Measurements from ENCODE around the gene UNK.
A peak's percentile ranks its signal among the peaks of the same experiment; 100 is the strongest.

The UNK gene

DNA sequence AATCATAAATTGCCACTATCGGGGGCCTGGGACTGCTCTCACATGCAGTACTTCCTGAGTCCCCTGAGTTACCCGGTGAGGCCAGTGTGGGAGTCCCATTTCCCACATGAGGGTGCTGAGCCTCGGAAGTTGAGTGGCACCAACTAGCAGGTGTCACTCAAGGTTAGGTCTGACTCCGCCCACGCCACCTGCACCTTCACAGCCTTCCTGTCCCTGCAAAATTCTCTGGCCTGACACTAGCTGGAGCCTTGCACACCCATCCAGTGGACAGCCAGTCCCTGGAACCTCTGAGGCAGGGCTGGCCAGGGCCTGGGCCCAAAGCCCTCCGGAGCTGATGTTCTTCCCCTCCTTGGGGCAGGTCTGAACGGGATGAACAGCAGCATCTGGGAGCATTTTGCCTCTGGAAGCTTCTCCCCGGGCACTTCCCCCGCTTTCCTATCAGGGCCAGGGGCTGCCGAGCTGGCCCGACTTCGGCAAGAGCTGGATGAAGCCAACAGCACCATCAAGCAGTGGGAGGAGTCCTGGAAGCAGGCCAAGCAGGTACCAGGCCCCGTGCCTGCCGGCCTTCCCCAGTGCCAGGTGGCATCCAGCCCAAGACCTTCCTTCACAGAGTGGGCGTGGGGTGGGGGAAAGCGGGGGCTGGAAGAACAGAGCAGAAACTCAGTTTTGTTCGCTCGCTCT lies 37.7 kb downstream of the UNK start:
- peak; percentile 44 for DNase-seq

DNA sequence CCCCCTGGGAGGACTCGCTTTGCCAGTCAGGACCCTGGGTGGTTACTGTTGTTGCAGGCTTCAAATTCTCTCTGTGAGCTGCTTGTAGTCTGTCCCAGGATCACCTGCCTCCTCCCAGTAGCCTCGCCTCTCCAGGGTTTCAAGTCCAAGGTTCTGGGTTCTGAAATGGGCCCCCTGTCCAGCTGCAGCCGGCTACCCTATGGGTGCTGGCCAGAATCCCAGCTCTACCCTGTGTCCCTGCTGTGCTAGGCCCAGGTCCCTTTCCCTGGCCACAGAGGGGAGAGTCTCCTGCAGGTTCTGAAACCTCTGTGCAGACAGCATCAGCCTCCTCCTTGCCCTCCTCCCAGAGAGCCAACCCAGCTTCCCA lies 38.2 kb downstream of the UNK start:
- DNase-seq, result no peak

DNA sequence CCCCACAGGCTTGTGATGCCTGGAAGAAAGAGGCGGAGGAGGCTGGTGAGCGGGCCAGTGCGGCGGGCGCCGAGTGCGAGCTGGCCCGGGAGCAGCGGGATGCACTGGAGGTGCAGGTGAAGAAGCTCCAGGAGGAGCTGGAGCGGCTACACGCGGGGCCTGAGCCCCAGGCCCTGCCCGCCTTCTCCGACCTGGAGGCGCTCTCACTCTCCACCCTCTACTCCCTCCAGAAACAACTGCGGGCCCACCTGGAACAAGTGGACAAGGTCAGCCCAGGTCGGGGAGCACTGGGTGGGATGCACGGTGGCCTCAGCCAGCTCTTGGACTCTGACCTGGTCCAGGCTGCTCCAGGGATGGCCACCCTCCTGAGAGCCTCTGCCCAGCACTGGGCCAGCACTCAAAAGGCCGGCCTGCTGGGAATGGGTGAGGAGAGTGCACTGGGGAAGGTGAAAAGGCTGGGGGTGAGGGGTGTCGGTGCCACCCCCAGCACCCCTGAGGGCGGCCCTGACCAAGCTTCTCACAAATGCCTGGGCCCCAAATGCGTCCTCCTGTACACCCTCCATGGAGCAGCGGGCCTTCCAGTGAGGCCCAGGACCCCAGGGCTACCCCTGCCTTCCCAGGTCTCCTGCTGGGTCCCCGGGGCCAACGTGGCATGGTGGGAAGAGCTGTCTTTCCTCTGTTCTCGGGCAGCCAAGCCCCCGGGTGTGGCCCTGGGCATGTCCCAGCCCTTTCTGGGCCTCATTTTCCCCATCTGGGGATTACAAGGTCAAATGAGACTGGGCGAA lies 38.8 kb downstream of the UNK start:
- DNase-seq, result no peak

DNA sequence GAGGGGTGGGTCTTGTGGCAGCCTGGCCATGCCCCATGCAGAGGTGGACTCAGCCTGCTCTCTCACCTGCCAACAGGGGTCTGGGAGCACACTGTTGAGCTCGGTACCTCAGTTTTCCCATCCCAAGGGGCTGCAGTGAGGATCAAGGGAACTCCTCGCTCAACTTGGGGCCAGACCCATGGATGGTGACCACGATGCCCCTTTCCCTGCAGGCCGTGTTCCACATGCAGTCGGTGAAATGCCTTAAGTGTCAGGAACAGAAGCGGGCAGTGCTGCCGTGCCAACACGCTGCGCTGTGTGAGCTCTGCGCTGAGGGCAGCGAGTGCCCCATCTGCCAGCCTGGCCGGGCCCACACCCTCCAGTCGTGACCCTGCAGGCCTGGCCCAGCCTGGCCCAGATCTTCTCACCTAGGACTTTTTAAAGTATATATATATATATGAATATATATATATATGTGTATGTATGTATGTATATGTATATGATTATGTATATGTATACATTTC lies 39.5 kb downstream of the UNK start:
- no peak for DNase-seq

DNA sequence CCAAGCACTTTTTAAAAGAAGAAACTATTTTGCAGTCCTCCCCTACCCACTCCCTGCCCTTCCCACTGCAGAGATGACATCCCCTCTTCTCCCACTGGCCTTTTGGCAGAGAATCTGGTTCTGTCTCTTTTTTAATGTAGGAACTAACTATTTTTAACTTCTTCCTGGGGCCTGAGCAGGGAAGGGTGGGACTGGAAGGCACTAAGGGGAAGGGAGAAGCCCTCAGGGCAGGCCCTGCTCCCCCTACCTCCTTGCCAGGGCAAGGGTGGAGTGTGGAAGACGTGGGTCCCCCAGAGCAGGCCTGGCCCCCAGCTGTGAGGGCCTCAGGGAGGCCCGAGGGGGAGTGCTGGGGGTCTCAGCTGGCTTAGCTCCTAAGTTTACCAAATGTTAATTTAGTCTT lies 40.1 kb downstream of the UNK start:
- DNase-seq, result no peak

DNA sequence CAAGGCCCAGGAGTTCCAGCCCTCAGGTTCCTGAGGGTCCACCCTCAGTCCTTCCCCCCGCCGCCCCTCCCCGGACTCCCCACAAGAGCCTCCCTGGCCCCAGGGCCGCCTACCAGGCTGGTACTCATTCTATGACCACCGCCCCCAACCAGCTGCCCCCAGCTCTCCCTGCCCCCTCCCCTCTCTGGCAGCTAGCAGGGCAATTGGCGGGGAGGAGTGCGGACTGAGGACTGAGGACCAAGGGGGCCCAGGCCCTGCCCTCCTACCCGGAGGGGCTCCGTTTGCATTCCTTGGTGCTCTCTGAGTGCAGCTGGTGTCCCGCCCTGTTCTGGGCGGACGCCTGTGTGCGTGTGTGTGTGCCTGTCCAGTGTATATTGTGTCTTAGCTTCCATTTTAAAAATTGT lies 40.5 kb downstream of the UNK start:
- no peak for DNase-seq

DNA sequence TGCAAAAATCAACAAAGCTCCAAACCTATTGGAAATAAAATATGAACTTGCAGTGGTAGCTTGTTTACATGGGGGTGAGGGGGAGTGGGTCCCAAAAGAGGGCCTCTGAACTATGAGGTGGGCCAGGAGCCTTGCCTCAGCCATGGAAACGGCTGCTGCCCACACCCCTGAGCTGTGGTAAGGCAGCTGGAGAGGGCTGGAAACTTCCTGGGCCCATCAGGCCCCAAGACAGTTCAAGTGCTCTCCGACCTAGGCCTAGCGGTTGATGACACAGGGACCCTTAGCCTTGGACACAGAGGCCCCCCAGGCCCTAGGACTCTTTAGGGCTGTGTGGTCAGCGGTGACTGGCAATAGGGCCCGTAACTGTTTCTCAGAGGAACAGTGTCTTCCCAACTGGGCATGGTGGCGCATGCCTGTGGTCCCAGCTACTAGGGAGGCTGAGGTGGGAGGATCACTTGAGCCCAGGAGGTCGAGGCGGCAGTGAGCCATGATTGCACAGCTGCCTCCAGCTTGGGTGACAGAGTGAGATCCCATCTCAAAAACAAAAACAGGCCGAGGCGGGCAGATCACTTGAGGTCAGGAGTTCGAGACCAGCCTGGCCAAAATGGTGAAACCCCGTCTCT lies 41.3 kb downstream of the UNK start:
- no peak for DNase-seq

DNA sequence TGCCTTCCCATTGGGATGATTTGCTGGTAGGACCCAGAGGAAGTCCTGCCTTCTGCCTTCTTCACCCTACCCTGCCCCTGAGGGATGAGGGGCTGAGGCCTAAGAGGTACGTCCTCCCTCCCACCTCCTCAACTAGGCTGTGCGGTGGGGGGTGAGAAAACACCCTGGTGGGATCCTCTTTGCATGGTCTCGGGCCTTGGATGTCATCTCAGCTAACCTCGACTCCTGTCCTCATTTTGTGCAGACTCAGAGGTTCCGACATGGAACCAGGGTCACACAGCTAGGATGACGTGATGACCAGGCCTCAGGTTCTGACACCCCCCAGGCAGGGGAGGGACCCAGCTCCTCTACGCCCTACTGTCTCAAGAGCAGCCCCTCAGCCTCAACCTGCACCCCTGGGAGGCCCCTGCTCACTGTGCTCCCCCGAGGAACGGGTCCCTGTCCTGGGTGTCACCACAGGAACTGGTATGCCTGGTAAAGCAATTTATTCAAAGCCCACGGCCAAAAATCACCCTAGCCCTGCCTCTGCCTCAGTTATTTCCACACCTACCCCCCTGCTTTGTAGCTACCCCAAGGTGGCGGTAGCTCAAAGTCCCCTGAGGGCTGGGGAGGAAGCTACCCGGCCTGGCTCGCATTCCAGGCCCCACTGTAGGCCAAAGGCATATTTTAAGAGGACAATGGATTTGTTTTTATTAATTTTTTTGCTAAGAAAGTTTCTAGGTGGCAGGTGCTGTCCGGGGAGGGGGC lies 42.1 kb downstream of the UNK start:
- DNase-seq, result no peak

DNA sequence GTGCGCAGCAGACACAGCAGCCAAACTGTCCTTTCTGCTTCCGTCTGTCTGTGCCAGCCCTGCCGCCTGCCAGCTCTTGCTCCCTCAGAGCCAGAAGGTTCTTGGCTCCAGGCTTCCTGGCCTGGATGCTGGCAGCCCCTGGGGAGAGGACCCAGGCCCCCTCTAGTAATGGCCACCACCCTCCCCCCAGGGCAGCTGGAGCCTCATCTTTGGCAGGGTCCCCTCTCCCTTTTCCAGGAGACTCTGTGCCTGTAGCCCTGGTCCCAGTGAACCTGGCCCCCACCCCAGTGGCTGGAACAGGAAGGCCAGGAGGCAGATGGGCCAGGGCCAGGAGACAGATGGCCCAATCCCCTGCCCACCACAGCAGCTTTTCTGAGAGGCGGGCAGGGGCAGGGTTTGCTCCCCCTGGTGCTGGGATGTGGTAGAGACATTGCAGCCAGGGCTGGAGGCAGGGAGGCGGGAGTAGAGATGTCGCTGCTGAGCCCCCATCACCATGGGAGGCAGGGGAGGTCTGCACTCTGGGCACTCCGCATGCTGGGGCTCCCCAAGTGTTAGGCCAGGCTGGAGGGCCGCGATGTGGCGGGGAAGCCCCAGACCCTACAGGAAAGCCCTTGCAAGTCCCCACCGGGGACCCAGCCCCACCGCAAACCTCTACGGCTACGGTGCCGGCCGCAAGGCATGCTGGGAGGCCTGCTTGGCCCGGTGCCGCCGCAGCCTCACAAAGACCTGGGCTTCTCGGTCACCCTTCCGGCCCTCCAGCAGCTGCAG lies 42.9 kb downstream of the UNK start:
- DNase-seq, result peak; percentile 79

DNA sequence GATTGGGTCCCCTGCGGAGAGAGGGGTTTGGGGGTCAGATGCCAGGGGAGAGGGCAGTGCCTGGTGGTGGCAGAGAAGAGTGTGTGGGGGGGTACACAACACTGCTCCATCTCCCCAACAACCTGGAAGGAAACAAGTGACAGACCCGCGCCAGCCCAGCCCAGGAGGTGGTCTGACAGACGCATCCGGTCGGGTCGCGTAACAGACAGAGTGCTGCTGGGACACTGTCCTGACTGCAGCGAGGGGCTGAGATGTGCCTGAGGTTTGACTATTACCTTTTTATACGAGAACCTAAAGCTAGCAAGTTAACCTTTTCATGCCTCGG lies 43.4 kb downstream of the UNK start:
- DNase-seq, result no peak

DNA sequence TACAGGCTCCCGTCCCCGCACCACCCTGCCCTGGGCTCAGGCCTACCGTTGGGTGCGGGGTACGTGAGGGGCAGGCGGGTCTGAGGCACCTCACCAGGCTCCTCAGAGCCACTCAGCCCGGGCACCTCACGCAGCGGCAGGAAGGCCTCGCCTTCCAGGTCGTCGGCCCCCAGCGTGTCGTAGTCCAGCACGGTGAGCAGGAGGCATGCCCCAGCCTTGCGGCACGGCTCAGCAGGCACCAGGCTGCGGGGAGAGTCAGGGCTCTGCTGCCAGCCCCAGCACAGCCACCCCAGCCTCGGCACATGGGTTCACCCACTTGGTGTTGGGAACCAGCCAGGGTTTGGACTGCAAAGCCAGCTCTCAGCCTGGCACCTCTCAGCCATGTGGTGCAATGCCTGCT lies 44.1 kb downstream of the UNK start:
- no peak for DNase-seq

DNA sequence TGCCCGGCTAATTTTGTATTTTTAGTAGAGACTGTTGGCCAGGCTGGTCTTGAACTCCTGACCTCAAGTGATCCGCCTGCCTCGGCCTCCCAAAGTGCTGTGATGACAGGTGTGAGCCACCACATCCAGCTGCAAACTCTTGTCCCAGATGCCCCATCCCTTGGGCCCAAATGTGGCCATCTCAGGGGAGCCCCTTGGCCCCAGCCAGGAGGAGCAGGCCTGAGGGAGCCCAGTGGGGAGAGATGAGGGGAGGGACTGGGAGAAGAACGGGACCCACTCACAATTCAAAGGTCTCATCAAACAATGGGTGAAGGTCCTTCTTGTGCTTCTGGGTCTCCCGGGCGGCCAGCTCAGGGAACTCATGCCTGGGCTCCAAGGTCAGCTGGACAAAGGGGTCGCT lies 45.1 kb downstream of the UNK start:
- no peak for DNase-seq

DNA sequence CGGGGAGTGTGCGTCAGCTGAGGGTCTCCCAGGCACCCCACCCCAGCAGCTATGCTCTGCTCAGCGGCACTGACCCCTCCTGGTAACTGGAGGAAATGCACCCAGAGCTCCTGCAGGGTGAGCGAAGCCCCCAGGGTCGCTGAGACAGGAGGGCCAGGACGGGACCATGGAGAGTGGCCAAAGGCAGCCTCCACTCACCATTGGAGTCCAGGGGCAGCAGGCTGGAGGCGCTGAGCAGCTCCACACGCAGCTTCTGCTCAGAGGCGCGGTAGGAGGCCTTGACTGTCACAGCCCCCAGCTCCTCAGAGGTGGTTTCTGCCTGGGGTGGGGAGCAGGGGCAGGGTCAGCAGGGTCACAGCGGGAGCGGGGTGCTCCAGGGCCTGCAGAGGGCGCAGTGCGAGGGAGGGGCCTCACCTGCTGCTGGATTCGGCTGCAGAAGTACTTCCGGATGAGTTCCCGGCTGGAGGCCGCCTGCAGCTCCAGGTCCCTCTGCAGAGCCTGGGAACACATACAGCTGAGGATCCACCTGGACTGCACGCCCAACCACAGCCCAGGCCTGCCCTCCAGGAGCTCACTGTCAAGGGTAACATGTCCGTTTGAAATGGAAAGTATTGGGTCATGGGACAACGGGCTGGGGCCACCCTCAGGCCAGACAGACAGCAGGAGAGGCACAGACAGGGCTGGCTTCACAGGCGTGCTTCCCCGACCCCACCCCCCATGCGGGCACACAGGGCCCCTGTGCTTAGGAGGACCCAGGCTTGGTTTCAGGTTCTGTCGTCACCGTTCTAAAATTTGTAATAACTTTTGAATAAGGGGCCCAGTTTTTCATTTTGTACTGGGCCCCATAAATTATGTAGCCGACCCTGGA lies 45.8 kb downstream of the UNK start:
- DNase-seq, result peak; percentile 57

DNA sequence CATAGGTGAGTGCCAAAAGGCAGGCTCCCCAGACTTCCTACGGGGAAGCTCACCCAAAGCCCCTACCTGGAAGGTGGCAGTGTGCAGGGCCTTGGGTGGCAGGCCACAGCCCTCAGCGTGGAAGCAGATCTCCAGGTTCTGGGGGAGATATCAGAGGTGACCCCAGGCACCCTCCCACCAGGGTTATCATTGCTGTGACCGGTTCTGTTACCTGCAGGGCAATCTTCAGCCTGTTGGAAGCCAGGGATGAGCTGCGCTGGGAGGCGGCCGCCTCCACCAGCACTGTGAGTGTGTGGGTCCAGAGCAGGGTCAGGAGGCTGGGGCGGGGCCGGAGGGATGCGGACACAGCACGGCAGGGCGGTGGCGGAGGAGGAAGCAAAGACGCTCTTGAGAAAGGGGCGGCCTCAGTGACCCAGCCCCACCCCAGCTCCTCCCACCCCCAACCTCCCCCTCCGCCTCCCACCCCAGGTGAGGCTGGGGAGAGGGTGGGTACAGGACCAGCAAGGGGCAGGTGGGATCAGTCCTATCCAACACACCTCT lies 46.5 kb downstream of the UNK start:
- DNase-seq, result no peak

DNA sequence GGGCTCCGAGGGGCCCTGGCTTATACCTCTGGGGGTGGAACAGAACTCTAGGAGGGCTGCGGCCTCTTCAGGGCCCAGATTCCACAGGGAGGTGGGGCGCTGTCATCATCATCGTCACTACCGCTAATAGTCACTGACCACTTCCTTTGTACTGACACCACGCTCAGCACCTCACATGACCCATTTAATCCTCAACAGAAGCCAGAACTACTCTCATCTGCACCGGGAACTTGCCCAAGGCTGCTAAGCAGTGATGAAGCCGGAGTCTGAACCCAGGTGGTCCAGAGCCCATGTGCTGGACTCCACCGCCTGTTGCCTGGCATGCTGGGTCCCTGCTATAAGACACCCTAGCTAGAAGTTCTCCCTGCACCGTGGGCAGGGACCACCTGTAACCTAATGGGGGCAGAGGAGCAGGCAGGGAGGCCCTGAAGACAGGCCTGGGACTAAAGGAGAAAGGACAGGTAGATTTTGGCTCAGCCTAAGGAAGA lies 47.6 kb downstream of the UNK start:
- peak; percentile 45 for DNase-seq

DNA sequence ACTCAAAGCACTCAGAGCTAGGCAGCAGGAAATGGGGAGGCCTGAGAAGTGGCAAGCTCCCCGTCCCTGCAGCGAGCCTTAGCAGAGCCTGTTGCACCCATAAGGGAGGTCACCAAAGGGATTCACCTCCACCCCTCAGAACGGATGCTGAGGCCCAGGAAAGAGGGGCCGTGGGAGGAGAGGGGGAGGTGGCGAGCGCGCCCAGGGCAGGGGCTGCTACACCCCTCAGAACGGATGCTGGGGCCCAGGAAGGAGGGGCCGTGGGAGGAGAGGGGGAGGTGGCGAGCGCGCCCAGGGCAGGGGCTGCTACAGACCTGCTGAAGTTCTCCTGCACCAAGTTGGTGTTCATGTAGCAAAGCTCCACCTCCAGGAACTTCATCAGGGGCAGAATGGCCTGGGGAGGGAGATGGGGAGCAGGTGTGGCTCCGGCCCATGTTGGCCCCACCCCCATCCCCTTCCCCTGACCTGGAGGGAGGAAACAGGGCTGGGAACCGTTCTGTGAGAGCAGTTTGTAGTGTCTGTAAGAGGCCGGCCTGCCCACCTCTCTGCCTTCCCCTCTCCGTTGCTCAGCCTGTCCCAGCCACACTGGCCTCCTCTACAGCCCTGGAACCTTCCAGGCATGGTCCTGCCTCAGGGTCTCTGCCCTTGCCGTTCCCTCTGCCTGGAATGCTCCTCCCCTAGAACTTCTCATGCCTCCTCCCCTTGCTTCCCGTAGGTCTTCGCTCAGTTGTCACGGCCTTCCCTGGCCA lies 48.2 kb downstream of the UNK start:
- DNase-seq, result peak; percentile 37

DNA sequence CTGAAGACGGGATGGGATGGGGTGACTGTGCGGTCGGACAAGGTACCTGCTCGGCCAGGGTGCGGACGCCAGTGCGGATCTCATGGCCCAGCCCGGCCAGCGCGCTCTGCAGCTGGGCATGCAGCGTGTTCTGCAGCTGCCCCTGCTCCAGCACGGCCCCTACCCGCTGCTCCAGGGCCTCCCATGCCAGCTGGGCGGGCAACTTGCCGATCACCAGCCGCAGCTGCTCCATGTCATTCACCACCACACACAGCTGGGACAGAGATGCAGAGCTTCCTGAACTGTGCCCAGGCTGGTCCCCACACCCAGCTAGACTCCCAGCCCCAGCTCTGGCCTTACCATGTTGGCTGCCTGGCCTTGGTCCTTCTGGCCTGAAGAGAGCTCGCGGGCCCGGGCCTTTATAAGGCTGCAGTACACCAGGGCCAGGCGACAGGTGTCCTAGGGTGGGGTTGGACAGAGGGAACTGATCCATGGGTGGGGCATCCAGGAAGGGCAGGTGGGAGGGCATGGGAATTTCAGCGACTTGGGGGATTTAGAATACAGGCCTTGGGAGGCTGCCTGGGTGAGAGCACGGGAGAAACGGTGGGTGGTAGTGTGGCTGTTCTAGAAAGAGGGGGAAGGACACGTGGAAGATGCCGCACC lies 49.8 kb downstream of the UNK start:
- no peak for DNase-seq

DNA sequence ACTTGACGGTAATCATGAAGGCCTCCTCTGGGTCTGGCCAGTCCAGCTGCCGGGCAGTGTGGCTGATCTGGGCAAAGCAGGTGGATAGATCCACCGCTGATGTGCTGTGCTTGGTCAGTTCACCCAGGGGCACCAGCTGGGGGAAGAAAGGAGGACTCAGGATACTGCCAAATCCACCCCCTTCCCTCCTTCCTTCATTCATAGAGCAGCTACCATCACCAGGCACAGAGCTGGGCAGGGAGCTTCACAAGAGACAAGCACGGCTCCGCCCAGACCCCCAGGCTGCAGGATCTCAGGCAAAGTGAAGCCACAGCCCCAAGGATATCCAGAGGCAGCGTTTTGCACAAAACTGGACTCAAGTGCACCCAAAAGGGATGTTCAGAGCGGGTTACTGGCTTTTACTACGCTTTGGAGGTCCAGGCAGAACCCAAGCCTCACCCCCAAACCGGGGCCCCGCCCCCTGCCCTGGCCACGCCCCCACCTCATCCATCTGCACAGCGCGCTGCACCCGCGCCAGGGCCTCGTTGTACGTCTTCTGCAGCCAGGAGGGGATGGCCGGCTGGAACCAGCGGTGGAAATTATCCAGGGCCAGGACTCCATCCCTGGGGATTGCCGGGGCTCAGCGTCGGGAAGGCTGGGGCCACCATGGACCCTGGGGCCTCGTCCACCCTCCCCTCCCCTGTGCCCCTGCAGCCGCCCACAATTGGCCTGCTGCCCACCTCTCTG lies 50.5 kb downstream of the UNK start:
- no peak for DNase-seq

DNA sequence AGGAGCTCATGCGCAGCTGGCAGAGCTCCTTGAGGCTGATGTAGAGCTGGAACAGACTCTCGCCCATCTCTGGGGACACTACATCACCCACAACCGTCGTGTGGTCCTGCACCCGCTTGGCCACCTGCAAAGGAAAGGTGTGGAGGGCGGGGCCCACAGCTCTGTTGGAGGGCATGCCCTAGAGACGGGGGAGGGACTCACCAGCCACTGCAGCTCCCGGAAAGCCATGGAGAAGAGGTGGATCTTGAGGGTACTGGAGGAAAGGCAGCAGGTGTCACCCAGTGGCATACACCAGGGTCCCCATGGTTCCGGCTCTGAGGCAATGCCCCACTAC lies 51.0 kb downstream of the UNK start:
- DNase-seq, result no peak

Measured in activated T-cell treated with anti-CD3 and anti-CD28 coated beads, Interleukin-2, amount 50 U/mL, for 1 hour (primary cell).